IgD-negative memory B cell (primary cell): ENCODE measurements around the gene ITGA7. TPM values are rescaled to one million over a fixed set of nuclear protein-coding genes. Genes with fewer than 3 reads are reported as not detected.

Experiments
- H3K27ac Mint-ChIP-seq, 3 donors: one replicate each; pipeline ENCODE4 v1.8.0; 2020 to 2022; ENCODE audit warnings: mild to moderate bottlenecking in 3 of 3, mixed read lengths in 3 of 3, moderate library complexity in 1 of 3
- H3K27me3 Mint-ChIP-seq: one replicate; pipeline ENCODE4 v1.8.0; 2021; ENCODE audit warnings: mixed read lengths
- H3K36me3 Mint-ChIP-seq: one replicate; pipeline ENCODE4 v1.8.0; 2020; ENCODE audit warnings: mild to moderate bottlenecking, mixed read lengths
- H3K4me1 Mint-ChIP-seq, 3 donors: one replicate each; pipeline ENCODE4 v1.8.0; 2020 to 2022; ENCODE audit warnings: mixed read lengths in 3 of 3, mild to moderate bottlenecking in 1 of 3
- H3K4me3 Mint-ChIP-seq, 4 donors: one replicate each; pipeline ENCODE4 v1.8.0; 2020 to 2022; ENCODE audit warnings: mild to moderate bottlenecking in 4 of 4, mixed read lengths in 4 of 4, moderate library complexity in 3 of 4
- H3K9me3 Mint-ChIP-seq, 3 donors: one replicate each; pipeline ENCODE4 v1.8.0; 2020 to 2021; ENCODE audit warnings: mixed read lengths in 3 of 3, mild to moderate bottlenecking in 1 of 3
- polyA plus RNA-seq: library from polyadenylated mRNA; unstranded; fragments of 300-500 nt; fragmentation: Illumina TruSeq; gene quantifications from one replicate; pipeline ENCODE4 v1.2.3, GENCODE V29; 2021

Gene ITGA7
- polyA plus RNA-seq, result 0.13 TPM

GRCh38 chr12:55707841-55708694, at the start of gene ITGA7:
Gene ITGA7, minus strand, starts transcription at chr12:55707904. Its CDS starts 222 bp downstream, at chr12:55707682.
- Mint-ChIP-seq H3K4me1 (peaks cover 0 to 19% (median 12%) of the 10 kb centered on the region in 3 donors), H3K36me3 (no peaks in the 10 kb centered on the region), H3K27me3 (peaks cover 13% of the 10 kb centered on the region), H3K9me3 (no peaks in the 10 kb centered on the region), H3K4me3 (peak within 1 kb of the TSS; percentile 55 to 94 (median 90)), H3K27ac (peak within 1 kb of the TSS in 1 of 3 donors; percentile 53)

GRCh38 chr12:55755246-55755645, 47.5 kb upstream of the ITGA7 start:
- H3K36me3 Mint-ChIP-seq, result peaks cover 7% of the 10 kb centered on the region
- peaks cover 0 to 2% (median 0%) of the 10 kb centered on the region in 3 donors for H3K4me1 Mint-ChIP-seq
- H3K27ac Mint-ChIP-seq, result no peak overlapping the region
- no peaks in the 10 kb centered on the region for H3K9me3 Mint-ChIP-seq
- no peaks in the 10 kb centered on the region for H3K27me3 Mint-ChIP-seq
- H3K4me3 Mint-ChIP-seq, result no peak overlapping the region

- H3K27ac Mint-ChIP-seq, result peak overlapping the region; percentile 2 to 80 (median 54)
- H3K9me3 Mint-ChIP-seq, result no peaks in the 10 kb centered on the region
- peaks cover 2% of the 10 kb centered on the region for H3K36me3 Mint-ChIP-seq
- H3K4me3 Mint-ChIP-seq, result peak overlapping the region in 1 of 4 donors; percentile 1
- peaks cover 4 to 15% (median 14%) of the 10 kb centered on the region in 3 donors for H3K4me1 Mint-ChIP-seq
- H3K27me3 Mint-ChIP-seq, result peaks cover 4% of the 10 kb centered on the region
Measured at GRCh38 chr12:55748230-55748993, 40.7 kb upstream of the ITGA7 start.

GRCh38 chr12:55746913-55747231, 39.2 kb upstream of the ITGA7 start:
- H3K4me3 Mint-ChIP-seq, result peak overlapping the region in 1 of 4 donors; percentile 21
- H3K9me3 Mint-ChIP-seq, result no peaks in the 10 kb centered on the region
- peak overlapping the region in 2 of 3 donors; percentile 39 to 85 for H3K27ac Mint-ChIP-seq
- H3K36me3 Mint-ChIP-seq, result peaks cover 2% of the 10 kb centered on the region
- H3K27me3 Mint-ChIP-seq, result peaks cover 4% of the 10 kb centered on the region
- peaks cover 4 to 18% (median 18%) of the 10 kb centered on the region in 3 donors for H3K4me1 Mint-ChIP-seq

- Mint-ChIP-seq H3K4me3 (peak overlapping the region; percentile 21 to 86 (median 76)), H3K9me3 (no peaks in the 10 kb centered on the region), H3K36me3 (peaks cover 2% of the 10 kb centered on the region)
Measured at GRCh38 chr12:55746174-55746912, 38.6 kb upstream of the ITGA7 start.

GRCh38 chr12:55745361-55746173, 37.9 kb upstream of the ITGA7 start:
- Mint-ChIP-seq H3K9me3 (no peaks in the 10 kb centered on the region), H3K4me1 (peaks cover 4 to 18% (median 18%) of the 10 kb centered on the region in 3 donors), H3K27ac (peak overlapping the region; percentile 39 to 59 (median 41)), H3K4me3 (peak overlapping the region; percentile 91 to 97 (median 95)), H3K36me3 (peaks cover 2% of the 10 kb centered on the region), H3K27me3 (peaks cover 4% of the 10 kb centered on the region)

More at GRCh38 chr12:55746174-55746912, 38.6 kb upstream of the ITGA7 start:
- H3K27me3 Mint-ChIP-seq, result peaks cover 4% of the 10 kb centered on the region
- peaks cover 4 to 18% (median 18%) of the 10 kb centered on the region in 3 donors for H3K4me1 Mint-ChIP-seq
- peak overlapping the region; percentile 33 to 85 (median 39) for H3K27ac Mint-ChIP-seq

- H3K27me3 Mint-ChIP-seq, result peaks cover 4% of the 10 kb centered on the region
- H3K36me3 Mint-ChIP-seq, result peaks cover 2% of the 10 kb centered on the region
- no peaks in the 10 kb centered on the region for H3K9me3 Mint-ChIP-seq
- H3K4me3 Mint-ChIP-seq, result peak overlapping the region; percentile 91 to 97 (median 95)
- peaks cover 4 to 18% (median 18%) of the 10 kb centered on the region in 3 donors for H3K4me1 Mint-ChIP-seq
- H3K27ac Mint-ChIP-seq, result peak overlapping the region in 2 of 3 donors; percentile 67 to 71
Measured at GRCh38 chr12:55744340-55745030, 36.8 kb upstream of the ITGA7 start.

- Mint-ChIP-seq H3K36me3 (no peaks in the 10 kb centered on the region), H3K4me1 (peaks cover 4 to 20% (median 18%) of the 10 kb centered on the region in 3 donors), H3K9me3 (no peaks in the 10 kb centered on the region), H3K27me3 (peaks cover 4% of the 10 kb centered on the region), H3K27ac (peak overlapping the region in 1 of 3 donors; percentile 71), H3K4me3 (peak overlapping the region; percentile 91 to 97 (median 95))
Measured at GRCh38 chr12:55743406-55744339, 36.0 kb upstream of the ITGA7 start.

- Mint-ChIP-seq H3K27me3 (peaks cover 4% of the 10 kb centered on the region), H3K4me3 (peak within 1 kb of the TSS; percentile 91 to 97 (median 95)), H3K4me1 (peaks cover 4 to 25% (median 23%) of the 10 kb centered on the region in 3 donors), H3K27ac (peak within 1 kb of the TSS in 2 of 3 donors; percentile 32 to 71), H3K36me3 (no peaks in the 10 kb centered on the region), H3K9me3 (no peaks in the 10 kb centered on the region)
Measured at GRCh38 chr12:55742719-55743405, 35.2 kb upstream of the ITGA7 start, which contains the start of gene GDF11. Gene GDF11, plus strand, starts transcription at chr12:55743122. Its CDS starts 195 bp downstream, at chr12:55743317.

GRCh38 chr12:55741931-55742680, 34.4 kb upstream of the ITGA7 start:
- Mint-ChIP-seq H3K27ac (peak overlapping the region in 1 of 3 donors; percentile 32), H3K9me3 (no peaks in the 10 kb centered on the region), H3K4me3 (peak overlapping the region; percentile 79 to 94 (median 84)), H3K36me3 (no peaks in the 10 kb centered on the region), H3K4me1 (peaks cover 8 to 33% (median 29%) of the 10 kb centered on the region in 3 donors), H3K27me3 (peaks cover 4% of the 10 kb centered on the region)

- Mint-ChIP-seq H3K4me3 (peak overlapping the region; percentile 87 to 97 (median 92)), H3K36me3 (no peaks in the 10 kb centered on the region), H3K4me1 (peaks cover 4 to 19% (median 18%) of the 10 kb centered on the region in 3 donors), H3K27me3 (peaks cover under 1% of the 10 kb centered on the region), H3K27ac (peak overlapping the region in 2 of 3 donors; percentile 64 to 87), H3K9me3 (no peaks in the 10 kb centered on the region)
Measured at GRCh38 chr12:55739025-55739378, 31.3 kb upstream of the ITGA7 start.
